HG03064 (cell line): Measurements from ENCODE around the gene PDIA6.

Source experiments
- ATAC-seq: cut with Tn5 transposase; IDR thresholded peaks from one replicate; pipeline ENCODE4 v1.9.1; 2021; ENCODE audit warnings: low read depth; ENCODE audit not compliant: unreplicated experiment

PDIA6 gene

DNA sequence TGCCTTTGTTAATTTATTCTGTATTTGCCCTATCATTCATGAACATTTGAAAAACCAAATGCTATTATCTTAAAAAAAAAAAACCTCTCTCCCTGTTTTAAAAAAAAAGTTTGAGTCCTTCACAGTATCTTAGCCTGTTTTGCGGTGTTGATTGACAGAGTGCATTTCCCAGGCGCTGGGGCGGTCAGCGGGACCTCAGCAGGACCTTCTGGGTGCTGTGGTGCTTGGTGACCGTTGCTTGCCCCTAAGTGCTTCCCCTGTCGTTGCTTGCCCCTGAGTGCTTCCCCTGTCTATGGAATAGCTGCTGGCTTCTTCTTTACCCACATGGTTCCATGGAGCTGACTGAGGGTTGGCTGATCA, 79.0 kb downstream of the PDIA6 start:
- ATAC-seq = no peak
